HG02588 (cell line): ENCODE measurements around the gene RBM23.

Experiments
- ATAC-seq: cut with Tn5 transposase; IDR thresholded peaks from one replicate; pipeline ENCODE4 v1.9.1; 2021; ENCODE audit warnings: mild to moderate bottlenecking, moderate library complexity; ENCODE audit not compliant: unreplicated experiment

RBM23 gene

GRCh38 chr14:22845821-22846625 lies 72.9 kb downstream of the RBM23 start:
- ATAC-seq = no peak

- no peak for ATAC-seq
Measured at GRCh38 chr14:22845103-22845394, 73.9 kb downstream of the RBM23 start.

- no peak for ATAC-seq
Measured at GRCh38 chr14:22844221-22845102, 74.5 kb downstream of the RBM23 start.
